ENCODE results near the gene BMP6.

Gene BMP6

DNA sequence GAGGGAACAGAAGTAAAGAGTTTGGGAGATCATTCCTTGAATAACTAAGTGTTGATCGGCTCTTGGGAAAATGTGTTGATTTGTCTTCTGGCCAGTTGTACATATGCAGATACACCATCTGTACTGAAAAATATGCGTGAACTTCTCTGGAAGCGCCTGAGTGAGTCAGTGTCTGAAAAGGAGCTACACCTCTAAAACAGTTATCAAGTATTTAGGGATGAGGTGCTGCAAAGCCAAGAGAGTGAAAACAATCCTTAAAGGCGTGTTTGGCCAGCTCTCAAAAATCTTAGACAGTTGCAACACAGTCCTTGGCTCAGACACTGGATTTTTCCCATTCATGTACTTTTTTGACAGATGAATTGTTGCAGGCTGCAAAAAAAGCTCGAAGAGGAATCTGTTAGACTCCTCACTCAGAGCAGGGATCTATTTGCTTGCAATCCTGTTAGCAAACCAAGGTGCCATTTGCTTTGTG, 61.3 kb downstream of the BMP6 start:
- peak; percentile 87 to 95 for DNase-seq (ENCODE audit: low read depth in 2 of 2)
- H3K4me3 ChIP-seq (replicated peaks in 1 of 2; ENCODE audit: low read depth in 2 of 2, low read length in 2 of 2) = peak overlapping the region; percentile 2 to 8
- TF ChIP-seq, protein P1, sequence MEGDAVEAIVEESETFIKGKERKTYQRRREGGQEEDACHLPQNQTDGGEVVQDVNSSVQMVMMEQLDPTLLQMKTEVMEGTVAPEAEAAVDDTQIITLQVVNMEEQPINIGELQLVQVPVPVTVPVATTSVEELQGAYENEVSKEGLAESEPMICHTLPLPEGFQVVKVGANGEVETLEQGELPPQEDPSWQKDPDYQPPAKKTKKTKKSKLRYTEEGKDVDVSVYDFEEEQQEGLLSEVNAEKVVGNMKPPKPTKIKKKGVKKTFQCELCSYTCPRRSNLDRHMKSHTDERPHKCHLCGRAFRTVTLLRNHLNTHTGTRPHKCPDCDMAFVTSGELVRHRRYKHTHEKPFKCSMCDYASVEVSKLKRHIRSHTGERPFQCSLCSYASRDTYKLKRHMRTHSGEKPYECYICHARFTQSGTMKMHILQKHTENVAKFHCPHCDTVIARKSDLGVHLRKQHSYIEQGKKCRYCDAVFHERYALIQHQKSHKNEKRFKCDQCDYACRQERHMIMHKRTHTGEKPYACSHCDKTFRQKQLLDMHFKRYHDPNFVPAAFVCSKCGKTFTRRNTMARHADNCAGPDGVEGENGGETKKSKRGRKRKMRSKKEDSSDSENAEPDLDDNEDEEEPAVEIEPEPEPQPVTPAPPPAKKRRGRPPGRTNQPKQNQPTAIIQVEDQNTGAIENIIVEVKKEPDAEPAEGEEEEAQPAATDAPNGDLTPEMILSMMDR (IDR thresholded peaks at IDR 0.05; ENCODE audit: low read depth, low read length) = no peak

DNA sequence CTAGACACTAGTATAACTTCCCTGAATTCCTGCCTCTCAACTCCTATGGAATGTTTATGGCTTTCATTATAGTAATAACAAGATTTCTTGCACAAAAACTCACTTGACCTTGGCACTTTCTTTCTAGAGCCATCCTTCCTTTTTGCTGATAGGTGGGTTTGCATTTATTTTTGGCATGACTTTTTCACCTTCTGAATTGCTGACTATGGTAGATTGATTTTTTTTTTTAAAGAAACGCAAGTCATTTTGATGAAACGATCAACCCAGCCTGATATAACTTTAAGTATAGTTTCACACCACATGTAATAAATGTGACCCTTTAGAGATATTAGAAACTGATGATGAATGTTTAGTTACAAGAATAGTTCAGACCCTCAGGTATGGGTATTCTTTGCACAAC, 61.8 kb downstream of the BMP6 start:
- no peak for DNase-seq (ENCODE audit: low read depth in 2 of 2)
- TF ChIP-seq, protein P1 (IDR thresholded peaks at IDR 0.05; ENCODE audit: low read depth, low read length) = no peak
- no peak overlapping the region for H3K4me3 ChIP-seq (replicated peaks in 1 of 2; ENCODE audit: low read depth in 2 of 2, low read length in 2 of 2)

DNA sequence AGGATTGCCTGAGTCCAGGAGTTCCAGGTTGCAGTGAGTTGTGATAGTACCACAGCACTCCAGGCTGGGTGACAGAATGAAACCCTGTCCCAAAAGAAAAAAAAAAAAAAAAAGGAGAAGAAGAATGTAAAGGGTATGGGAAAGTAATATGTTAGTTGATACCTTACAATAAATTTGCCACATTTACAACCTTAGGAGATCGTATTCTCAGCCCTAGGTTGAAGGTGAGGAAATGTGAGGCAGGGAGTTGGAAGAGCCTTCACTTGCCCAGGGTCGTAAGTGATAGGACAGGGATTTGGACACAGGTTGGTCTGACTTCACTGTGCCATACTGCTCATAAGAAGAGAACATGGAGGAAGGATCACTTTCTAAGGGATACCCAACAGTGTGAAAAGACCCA, 68.6 kb downstream of the BMP6 start:
- H3K4me3 ChIP-seq (replicated peaks in 1 of 2; ENCODE audit: low read depth in 2 of 2, low read length in 2 of 2) = no peak overlapping the region
- TF ChIP-seq, protein P1 (IDR thresholded peaks at IDR 0.05; ENCODE audit: low read depth, low read length) = no peak
- DNase-seq (ENCODE audit: low read depth in 2 of 2) = no peak

DNA sequence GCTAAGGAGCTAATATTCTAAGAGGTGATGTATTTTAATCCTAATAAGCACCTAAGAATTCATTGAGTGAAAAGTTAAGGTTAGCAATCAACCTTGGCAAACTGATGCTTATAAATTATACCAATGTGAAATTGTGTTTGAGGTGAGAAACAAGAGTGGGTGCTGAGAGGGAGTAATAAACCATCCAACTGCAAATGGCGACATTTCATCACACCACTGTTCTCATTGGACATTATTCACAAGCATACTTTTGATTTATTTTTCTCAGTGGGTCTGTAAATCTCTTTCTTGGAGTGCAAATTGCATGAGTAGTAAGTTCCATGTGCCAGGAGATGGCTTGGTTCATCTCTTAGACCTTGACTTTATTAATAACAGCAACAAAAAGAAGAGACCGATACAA, 71.5 kb downstream of the BMP6 start:
- TF ChIP-seq, protein P1 (IDR thresholded peaks at IDR 0.05; ENCODE audit: low read depth, low read length) = no peak
- no peak for DNase-seq (ENCODE audit: low read depth in 2 of 2)
- H3K4me3 ChIP-seq (replicated peaks in 1 of 2; ENCODE audit: low read depth in 2 of 2, low read length in 2 of 2) = no peak overlapping the region

DNA sequence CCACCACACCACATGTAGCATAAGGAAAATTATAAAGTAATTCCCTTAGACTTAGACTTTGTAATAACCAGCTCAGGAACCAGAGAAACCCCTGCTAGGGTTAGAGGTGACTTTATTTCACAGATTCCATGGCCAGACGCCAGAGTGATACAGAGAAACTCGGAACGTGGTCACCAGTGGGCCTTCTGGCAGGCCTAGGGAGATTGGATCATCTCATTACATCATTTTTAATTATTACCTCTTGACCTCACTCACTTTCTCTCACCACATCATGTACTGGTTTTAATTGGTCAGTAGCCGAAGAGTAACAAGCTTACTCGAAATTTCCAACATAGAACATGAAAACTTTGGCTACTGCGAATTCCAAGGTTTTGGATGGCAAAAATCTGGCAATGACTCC, 72.9 kb downstream of the BMP6 start:
- DNase-seq (ENCODE audit: low read depth in 2 of 2) = no peak
- TF ChIP-seq, protein P1 (IDR thresholded peaks at IDR 0.05; ENCODE audit: low read depth, low read length) = no peak
- no peak overlapping the region for H3K4me3 ChIP-seq (replicated peaks in 1 of 2; ENCODE audit: low read depth in 2 of 2, low read length in 2 of 2)

DNA sequence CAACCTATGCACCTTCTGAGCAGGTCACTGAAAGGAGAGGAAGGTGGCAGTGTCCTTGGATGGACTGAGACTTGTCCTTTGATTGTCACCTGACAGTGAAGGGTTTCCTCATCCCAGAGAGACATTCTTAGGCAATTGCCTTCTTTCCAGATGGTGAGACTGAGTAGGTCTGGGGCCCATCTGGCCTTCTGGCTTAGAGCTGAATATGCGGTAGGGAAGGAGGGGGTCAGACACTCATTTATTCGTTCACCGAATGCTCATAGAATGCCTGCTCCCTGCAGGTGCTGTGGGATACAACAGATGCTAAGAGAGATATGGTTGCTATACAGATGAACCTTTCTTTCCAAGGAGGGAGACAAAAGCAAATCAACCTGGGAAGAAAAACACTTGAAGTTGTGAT, 76.8 kb downstream of the BMP6 start:
- no peak overlapping the region for H3K4me3 ChIP-seq (replicated peaks in 1 of 2; ENCODE audit: low read depth in 2 of 2, low read length in 2 of 2)
- no peak for DNase-seq (ENCODE audit: low read depth in 2 of 2)
- TF ChIP-seq, protein P1 (IDR thresholded peaks at IDR 0.05; ENCODE audit: low read depth, low read length) = no peak

DNA sequence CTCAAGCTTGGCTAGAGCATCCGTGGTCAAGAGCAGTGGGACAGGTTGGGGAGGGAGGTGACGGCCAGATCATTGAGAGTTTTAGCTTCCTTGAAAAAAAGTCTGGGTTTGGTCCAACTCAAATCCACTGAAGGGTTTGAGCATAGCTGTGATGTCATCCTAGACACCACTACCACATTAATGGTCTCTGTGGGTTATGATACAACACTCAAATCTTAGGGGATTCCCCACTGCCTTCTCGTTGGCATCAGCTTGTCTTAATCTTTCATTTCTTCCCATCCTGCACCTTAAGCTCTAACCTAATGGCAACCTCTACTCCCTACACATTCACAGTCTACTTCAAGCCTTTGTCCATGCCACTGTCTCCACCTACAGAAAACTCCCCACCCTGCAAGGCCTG, 77.3 kb downstream of the BMP6 start:
- no peak overlapping the region for H3K4me3 ChIP-seq (replicated peaks in 1 of 2; ENCODE audit: low read depth in 2 of 2, low read length in 2 of 2)
- no peak for DNase-seq (ENCODE audit: low read depth in 2 of 2)
- TF ChIP-seq, protein P1 (IDR thresholded peaks at IDR 0.05; ENCODE audit: low read depth, low read length) = no peak
